ENCODE measurements around the gene C10orf71. TPM values are rescaled to one million over a fixed set of nuclear protein-coding genes. Genes with fewer than 3 reads are reported as not detected.

The C10orf71 gene
- total RNA-seq, 1 donor from 2014 or later = not detected

- H3K9me3 Mint-ChIP-seq = no peaks in the 10 kb centered on the region
- H3K4me3 Mint-ChIP-seq = no peak overlapping the region
- H3K27ac Mint-ChIP-seq = no peak overlapping the region
- H3K4me1 Mint-ChIP-seq (ENCODE audit: unreplicated experiment) = peaks cover 14% of the 10 kb centered on the region
- no peak for DNase-seq (ENCODE audit: extremely low spot score, unreplicated experiment)
- H3K36me3 Mint-ChIP-seq = no peaks in the 10 kb centered on the region
- H3K27me3 Mint-ChIP-seq = peaks cover 18% of the 10 kb centered on the region
- TF ChIP-seq, protein P1, sequence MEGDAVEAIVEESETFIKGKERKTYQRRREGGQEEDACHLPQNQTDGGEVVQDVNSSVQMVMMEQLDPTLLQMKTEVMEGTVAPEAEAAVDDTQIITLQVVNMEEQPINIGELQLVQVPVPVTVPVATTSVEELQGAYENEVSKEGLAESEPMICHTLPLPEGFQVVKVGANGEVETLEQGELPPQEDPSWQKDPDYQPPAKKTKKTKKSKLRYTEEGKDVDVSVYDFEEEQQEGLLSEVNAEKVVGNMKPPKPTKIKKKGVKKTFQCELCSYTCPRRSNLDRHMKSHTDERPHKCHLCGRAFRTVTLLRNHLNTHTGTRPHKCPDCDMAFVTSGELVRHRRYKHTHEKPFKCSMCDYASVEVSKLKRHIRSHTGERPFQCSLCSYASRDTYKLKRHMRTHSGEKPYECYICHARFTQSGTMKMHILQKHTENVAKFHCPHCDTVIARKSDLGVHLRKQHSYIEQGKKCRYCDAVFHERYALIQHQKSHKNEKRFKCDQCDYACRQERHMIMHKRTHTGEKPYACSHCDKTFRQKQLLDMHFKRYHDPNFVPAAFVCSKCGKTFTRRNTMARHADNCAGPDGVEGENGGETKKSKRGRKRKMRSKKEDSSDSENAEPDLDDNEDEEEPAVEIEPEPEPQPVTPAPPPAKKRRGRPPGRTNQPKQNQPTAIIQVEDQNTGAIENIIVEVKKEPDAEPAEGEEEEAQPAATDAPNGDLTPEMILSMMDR (conservative IDR thresholded peaks at IDR 0.05) = no peak
Measured at GRCh38 chr10:49293208-49293603, 5.8 kb upstream of the C10orf71 start.

- Mint-ChIP-seq H3K4me1 (ENCODE audit: unreplicated experiment) (peaks cover 25% of the 10 kb centered on the region), H3K9me3 (no peaks in the 10 kb centered on the region), H3K36me3 (no peaks in the 10 kb centered on the region), H3K27me3 (peaks cover 27% of the 10 kb centered on the region), H3K4me3 (no peak overlapping the region), H3K27ac (no peak overlapping the region)
- TF ChIP-seq, protein P1 (conservative IDR thresholded peaks at IDR 0.05) = no peak
- no peak for DNase-seq (ENCODE audit: extremely low spot score, unreplicated experiment)
Measured at GRCh38 chr10:49294731-49295130, 4.2 kb upstream of the C10orf71 start.

GRCh38 chr10:49295297-49295696 lies 3.7 kb upstream of the C10orf71 start:
- no peaks in the 10 kb centered on the region for H3K9me3 Mint-ChIP-seq
- H3K27ac Mint-ChIP-seq = no peak overlapping the region
- peaks cover 25% of the 10 kb centered on the region for H3K4me1 Mint-ChIP-seq (ENCODE audit: unreplicated experiment)
- TF ChIP-seq, protein P1 (conservative IDR thresholded peaks at IDR 0.05) = no peak
- DNase-seq (ENCODE audit: extremely low spot score, unreplicated experiment) = no peak
- H3K4me3 Mint-ChIP-seq = no peak overlapping the region
- H3K36me3 Mint-ChIP-seq = no peaks in the 10 kb centered on the region
- peaks cover 27% of the 10 kb centered on the region for H3K27me3 Mint-ChIP-seq

GRCh38 chr10:49296382-49296781 lies 2.6 kb upstream of the C10orf71 start:
- no peaks in the 10 kb centered on the region for H3K9me3 Mint-ChIP-seq
- H3K27ac Mint-ChIP-seq = no peak overlapping the region
- H3K36me3 Mint-ChIP-seq = no peaks in the 10 kb centered on the region
- H3K4me3 Mint-ChIP-seq = no peak overlapping the region
- TF ChIP-seq, protein P1 (conservative IDR thresholded peaks at IDR 0.05) = no peak
- H3K4me1 Mint-ChIP-seq (ENCODE audit: unreplicated experiment) = peaks cover 25% of the 10 kb centered on the region
- DNase-seq (ENCODE audit: extremely low spot score, unreplicated experiment) = no peak
- H3K27me3 Mint-ChIP-seq = peaks cover 27% of the 10 kb centered on the region

GRCh38 chr10:49296836-49297235 lies 2.1 kb upstream of the C10orf71 start:
- no peaks in the 10 kb centered on the region for H3K9me3 Mint-ChIP-seq
- no peaks in the 10 kb centered on the region for H3K36me3 Mint-ChIP-seq
- peaks cover 25% of the 10 kb centered on the region for H3K4me1 Mint-ChIP-seq (ENCODE audit: unreplicated experiment)
- no peak overlapping the region for H3K4me3 Mint-ChIP-seq
- TF ChIP-seq, protein P1 (conservative IDR thresholded peaks at IDR 0.05) = no peak
- H3K27ac Mint-ChIP-seq = no peak overlapping the region
- peaks cover 26% of the 10 kb centered on the region for H3K27me3 Mint-ChIP-seq
- DNase-seq (ENCODE audit: extremely low spot score, unreplicated experiment) = no peak

All from type B pancreatic cell (in vitro differentiated cells).